IPS DF 6.9 (cell line): ENCODE data around the gene SLC6A19.

ENCODE experiments used
- DNase-seq: peaks from one replicate; pipeline ENCODE4 v3.0.0-alpha.2; 2013; ENCODE audit warnings: low read depth, low spot score
- H3K27ac ChIP-seq: one replicate; pipeline ENCODE4 v1.5.1; 2013; ENCODE audit warnings: low read length, control low read depth
- H3K27me3 ChIP-seq: 2 replicates; pipeline ENCODE4 v1.6.1; 2013; ENCODE audit warnings: mild to moderate bottlenecking, low read length; ENCODE audit not compliant: control insufficient read depth, insufficient read depth
- H3K36me3 ChIP-seq: 2 replicates; pipeline ENCODE4 v1.6.1; 2013; ENCODE audit warnings: low read length; ENCODE audit not compliant: control insufficient read depth, insufficient read depth
- H3K4me1 ChIP-seq: 2 replicates; pipeline ENCODE4 v1.6.1; 2013; ENCODE audit warnings: low read length; ENCODE audit not compliant: control insufficient read depth, insufficient read depth
- H3K4me3 ChIP-seq: 2 replicates; pipeline ENCODE4 v1.5.1; 2013; ENCODE audit warnings: mild to moderate bottlenecking, low read length
- H3K9me3 ChIP-seq: 2 replicates; pipeline ENCODE4 v1.6.1; 2013; ENCODE audit warnings: low read length, inconsistent platforms; ENCODE audit not compliant: control insufficient read depth, insufficient read depth
- WGBS: extraction: QIAGEN DNeasy Blood & Tissue Kit; methylation state at CpG from one replicate; pipeline ENCODE4 v1.1.7; 2013; ENCODE audit warnings: mixed read lengths, missing lambda C conversion rate; ENCODE audit not compliant: insufficient read length, insufficient coverage; 5-methylcytosine and 5-hydroxymethylcytosine counted together

Gene SLC6A19

GRCh38 chr5:1159341-1159675 is 42.1 kb upstream of the SLC6A19 start:
- Histone ChIP-seq H3K27me3 (peaks cover 12% of the 10 kb centered on the region), H3K4me1 (no peaks in the 10 kb centered on the region), H3K4me3 (no peak overlapping the region), H3K9me3 (no peaks in the 10 kb centered on the region), H3K36me3 (no peaks in the 10 kb centered on the region), H3K27ac (no peak overlapping the region)
- WGBS = no CpG with 5 or more reads among the region's 11 CpGs
- DNase-seq = no peak

- Histone ChIP-seq H3K9me3 (no peaks in the 10 kb centered on the region), H3K27ac (no peak overlapping the region), H3K4me3 (no peak overlapping the region), H3K27me3 (peaks cover 7% of the 10 kb centered on the region), H3K36me3 (no peaks in the 10 kb centered on the region), H3K4me1 (no peaks in the 10 kb centered on the region)
- DNase-seq = no peak
- WGBS = no CpG with 5 or more reads among the region's 4 CpGs
These were observed 41.5 kb upstream of the SLC6A19 start for GRCh38 chr5:1159774-1160406.

GRCh38 chr5:1161108-1161832 is 40.1 kb upstream of the SLC6A19 start:
- H3K36me3 ChIP-seq = no peaks in the 10 kb centered on the region
- H3K4me1 ChIP-seq = no peaks in the 10 kb centered on the region
- no peak for DNase-seq
- no peak overlapping the region for H3K27ac ChIP-seq
- no peak overlapping the region for H3K4me3 ChIP-seq
- H3K27me3 ChIP-seq = peaks cover 7% of the 10 kb centered on the region
- H3K9me3 ChIP-seq = no peaks in the 10 kb centered on the region
- WGBS = no CpG with 5 or more reads among the region's 23 CpGs

- Histone ChIP-seq H3K4me3 (no peak overlapping the region), H3K27ac (no peak overlapping the region), H3K36me3 (no peaks in the 10 kb centered on the region), H3K9me3 (no peaks in the 10 kb centered on the region), H3K4me1 (no peaks in the 10 kb centered on the region), H3K27me3 (peaks cover 1% of the 10 kb centered on the region)
- no peak for DNase-seq
- no CpG with 5 or more reads among the region's 19 CpGs for WGBS
These were observed 39.6 kb upstream of the SLC6A19 start for GRCh38 chr5:1161833-1162229.

GRCh38 chr5:1162276-1162675 is 39.1 kb upstream of the SLC6A19 start:
- Histone ChIP-seq H3K27ac (no peak overlapping the region), H3K36me3 (no peaks in the 10 kb centered on the region), H3K27me3 (no peaks in the 10 kb centered on the region; the same call in 1 of the 2 replicates), H3K4me3 (no peak overlapping the region), H3K9me3 (no peaks in the 10 kb centered on the region), H3K4me1 (no peaks in the 10 kb centered on the region)
- no peak for DNase-seq
- no CpG with 5 or more reads among the region's 17 CpGs for WGBS

- no peaks in the 10 kb centered on the region for H3K4me1 ChIP-seq
- no peak for DNase-seq
These were observed 38.6 kb upstream of the SLC6A19 start for GRCh38 chr5:1162751-1163150.

GRCh38 chr5:1163366-1163765 is 38.0 kb upstream of the SLC6A19 start:
- WGBS = no CpG with 5 or more reads among the region's 12 CpGs
- Histone ChIP-seq H3K4me3 (no peak overlapping the region), H3K4me1 (0 out of 2 replicates have a peak, but pooled peaks cover 1% of the 10 kb centered on the region), H3K36me3 (no peaks in the 10 kb centered on the region), H3K27ac (no peak overlapping the region), H3K27me3 (no peaks in the 10 kb centered on the region), H3K9me3 (no peaks in the 10 kb centered on the region)
- DNase-seq = no peak

More at GRCh38 chr5:1162751-1163150, 38.6 kb upstream of the SLC6A19 start:
- Histone ChIP-seq H3K4me3 (no peak overlapping the region), H3K27me3 (no peaks in the 10 kb centered on the region), H3K36me3 (no peaks in the 10 kb centered on the region), H3K27ac (no peak overlapping the region), H3K9me3 (no peaks in the 10 kb centered on the region)
- WGBS = no CpG with 5 or more reads among the region's 8 CpGs

GRCh38 chr5:1163879-1164278 is 37.5 kb upstream of the SLC6A19 start:
- Histone ChIP-seq H3K4me1 (0 out of 2 replicates have a peak, but pooled peaks cover 1% of the 10 kb centered on the region), H3K27me3 (no peaks in the 10 kb centered on the region), H3K27ac (no peak overlapping the region), H3K4me3 (no peak overlapping the region), H3K9me3 (no peaks in the 10 kb centered on the region), H3K36me3 (no peaks in the 10 kb centered on the region)
- no peak for DNase-seq
- no CpG with 5 or more reads among the region's 14 CpGs for WGBS

GRCh38 chr5:1164696-1165630 is 36.4 kb upstream of the SLC6A19 start:
- Histone ChIP-seq H3K27ac (no peak overlapping the region), H3K36me3 (no peaks in the 10 kb centered on the region), H3K4me1 (0 out of 2 replicates have a peak, but pooled peaks cover 1% of the 10 kb centered on the region), H3K27me3 (no peaks in the 10 kb centered on the region), H3K9me3 (no peaks in the 10 kb centered on the region), H3K4me3 (no peak overlapping the region)
- no CpG with 5 or more reads among the region's 27 CpGs for WGBS
- no peak for DNase-seq

GRCh38 chr5:1165864-1166263 is 35.5 kb upstream of the SLC6A19 start:
- Histone ChIP-seq H3K27me3 (no peaks in the 10 kb centered on the region), H3K27ac (no peak overlapping the region), H3K4me3 (no peak overlapping the region), H3K4me1 (0 out of 2 replicates have a peak, but pooled peaks cover 1% of the 10 kb centered on the region), H3K9me3 (no peaks in the 10 kb centered on the region), H3K36me3 (no peaks in the 10 kb centered on the region)
- no peak for DNase-seq
